Esophagus squamous epithelium (tissue), 4 donors: Measurements from ENCODE around the gene PPP2R2C.

Experiments used
- CTCF ChIP-seq, 6 experiments: fragments of 450-650 bp in 4 of 6; fragments of 200-600 bp in 2 of 6; sonication (generic) in 2 of 6; IDR thresholded peaks; one replicate each; pipeline ENCODE4 v1.5.1; 2016 to 2019; ENCODE audit warnings: antibody characterized with exemption in 6 of 6, mild to moderate bottlenecking in 4 of 6, moderate library complexity in 4 of 6
- POLR2A ChIP-seq, 4 donors: fragments of 450-650 bp; IDR thresholded peaks; one replicate each; pipeline ENCODE4 v1.6.1; 2017; ENCODE audit warnings: antibody characterized with exemption in 4 of 4, mild to moderate bottlenecking in 4 of 4, moderate library complexity in 3 of 4

GRCh38 chr4:6502147-6502546, 29.7 kb upstream of the PPP2R2C start:
- no peak for TF ChIP-seq CTCF (IDR thresholded peaks at IDR 0.05)
- no peak for TF ChIP-seq POLR2A (IDR thresholded peaks at IDR 0.05)
